GM12872 (cell line): ENCODE data around the gene LDLRAD4.

ENCODE experiments used
- CTCF ChIP-seq: IDR thresholded peaks from 3 replicates; pipeline ENCODE4 v1.5.1; 2011; ENCODE audit warnings: low read depth, mild to moderate bottlenecking, low read length, moderate library complexity; ENCODE audit not compliant: insufficient read depth

The LDLRAD4 gene

GRCh38 chr18:13580991-13581390 is 362.4 kb downstream of the LDLRAD4 start:
- no peak for TF ChIP-seq CTCF

GRCh38 chr18:13581496-13582177 is 363.1 kb downstream of the LDLRAD4 start:
- TF ChIP-seq CTCF = no peak

- no peak for TF ChIP-seq CTCF
Observed at GRCh38 chr18:13582178-13582670, 363.7 kb downstream of the LDLRAD4 start.

- TF ChIP-seq CTCF = no peak
Observed at GRCh38 chr18:13583576-13584550, 365.3 kb downstream of the LDLRAD4 start.

GRCh38 chr18:13584825-13585224 is 366.3 kb downstream of the LDLRAD4 start:
- TF ChIP-seq CTCF = no peak

GRCh38 chr18:13585379-13586153 is 367.0 kb downstream of the LDLRAD4 start:
- no peak for TF ChIP-seq CTCF

- no peak for TF ChIP-seq CTCF
Observed at GRCh38 chr18:13587001-13587400, 368.4 kb downstream of the LDLRAD4 start.
